Right lobe of liver (tissue), 6 donors: ENCODE measurements around the gene BRD4. TPM values are rescaled to one million over a fixed set of nuclear protein-coding genes. Genes with fewer than 3 reads are reported as not detected.
A peak's percentile ranks its signal among the peaks of the same experiment; 100 is the strongest.

Experiments
- ATAC-seq, 4 donors: fragments of 200-7000 bp; cut with Tn5 transposase; one replicate each; pipeline ENCODE4 v1.9.1; 2020; ENCODE audit warnings: mild to moderate bottlenecking in 4 of 4, moderate library complexity in 4 of 4
- DNase-seq, 3 donors: peaks; one replicate each; pipeline ENCODE4 v3.0.0-alpha.2; 2020
- H3K27ac ChIP-seq, 3 donors: fragments of 200-600 bp; one replicate each; pipeline ENCODE4 v1.8.0; 2022
- H3K27me3 ChIP-seq, 2 donors: fragments of 200-600 bp; one replicate each; pipeline ENCODE4 v1.8.0; 2022
- H3K36me3 ChIP-seq, 4 donors: fragments of 200-600 bp; sonication (generic) in 1 of 4; one replicate each; pipeline versions ENCODE4 v1.5.1 to v1.8.0; 2017 to 2022; ENCODE audit warnings: control low read depth in 1 of 4
- H3K4me1 ChIP-seq, 4 donors: fragments of 200-600 bp; sonication (generic) in 1 of 4; one replicate each; pipeline versions ENCODE4 v1.5.1 to v1.8.0; 2017 to 2022; ENCODE audit warnings: control low read depth in 1 of 4
- H3K4me3 ChIP-seq, 3 donors: fragments of 200-600 bp; one replicate each; pipeline ENCODE4 v1.8.0; 2022
- H3K9me3 ChIP-seq, 4 donors: fragments of 200-600 bp; sonication (generic) in 1 of 4; one replicate each; pipeline versions ENCODE4 v1.5.1 to v1.8.0; 2017 to 2022; ENCODE audit warnings: control low read depth in 1 of 4
- CTCF ChIP-seq, 4 donors: fragments of 200-600 bp in 3 of 4; fragments of 450-650 bp in 1 of 4; IDR thresholded peaks; one replicate each; pipeline versions ENCODE4 v1.5.1 to v1.8.0; 2016 to 2022; ENCODE audit warnings: antibody characterized with exemption in 4 of 4, mild to moderate bottlenecking in 2 of 4
- POLR2A ChIP-seq: fragments of 450-650 bp; IDR thresholded peaks from one replicate; pipeline ENCODE4 v1.6.1; 2017; ENCODE audit warnings: antibody characterized with exemption, mild to moderate bottlenecking
- WGBS: methylation state at CpG from one replicate; pipeline ENCODE4 v1.1.6; 2018; ENCODE audit warnings: low coverage, low lambda C conversion rate; ENCODE audit not compliant: insufficient coverage; ENCODE audit errors: missing lambda C conversion rate; 5-methylcytosine and 5-hydroxymethylcytosine counted together
- intact Hi-C, 2 donors: fragments of 100-400 bp; cut with DNase I; formaldehyde crosslinking; loops; one replicate each; pipeline versions ENCODE4 v1.11.2 to v1.14.1; 2022
- total RNA-seq, 6 experiments: library from RNA; depleted of rRNA in 2 of 6; stranded (reverse); fragments of >200 nt in 2 of 6; fragmentation: NEBNext Ultra II Directional in 3 of 6; extraction: Animal tissue kit (Norgen Biotek cat#: 25700) in 3 of 6; gene quantifications; one replicate each; pipeline versions ENCODE4 v1.1.0 to v1.2.4, GENCODE V29; 2016 to 2023
- donor health status: DM: no; HTN: yes; CAD: no.
- donor health status: DM: no; HTN: no; CAD: no.
- donor health status: DM: no; HTN: no; CAD: no.
- donor health status: DM: no; HTN: yes; CAD: no.
- donor health status: DM: no; HTN: yes; CAD: no.

The BRD4 gene
- total RNA-seq, 6 experiments from 2014 or later, result 20.0 to 52.6 (median 40.6) TPM

- H3K27ac ChIP-seq, result no peak overlapping the region
These were observed 32.5 kb downstream of the BRD4 start for GRCh38 chr19:15299568-15300409.

GRCh38 chr19:15298847-15299567 lies 33.3 kb downstream of the BRD4 start:
- H3K9me3 ChIP-seq, result no peaks in the 10 kb centered on the region
- no peak overlapping the region for H3K4me3 ChIP-seq
- H3K4me1 ChIP-seq, result peaks cover 0 to 79% (median 38%) of the 10 kb centered on the region in 4 donors
- TF ChIP-seq POLR2A (no peak), CTCF (IDR thresholded peaks at IDR 0.05) (no peak)
- intact Hi-C loops, result no loop called here
- DNase-seq, result no peak
- no peaks in the 10 kb centered on the region for H3K27me3 ChIP-seq
- H3K36me3 ChIP-seq, result no peaks in the 10 kb centered on the region
- 38% methylated on average over 3 of the region's 7 CpGs for WGBS
- no peak overlapping the region for H3K27ac ChIP-seq
- ATAC-seq, result no peak

More at GRCh38 chr19:15299568-15300409, 32.5 kb downstream of the BRD4 start:
- DNase-seq, result no peak
- Histone ChIP-seq H3K4me1 (peaks cover 0 to 77% (median 36%) of the 10 kb centered on the region in 4 donors), H3K4me3 (no peak overlapping the region), H3K9me3 (no peaks in the 10 kb centered on the region), H3K36me3 (no peaks in the 10 kb centered on the region), H3K27me3 (no peaks in the 10 kb centered on the region)
- 60% methylated on average over 7 of the region's 12 CpGs for WGBS
- no peak for ATAC-seq
- intact Hi-C loops, result no loop called here
- TF ChIP-seq POLR2A (no peak), CTCF (IDR thresholded peaks at IDR 0.05) (no peak)

GRCh38 chr19:15297416-15298224 lies 34.7 kb downstream of the BRD4 start:
- peak overlapping the region in 1 of 3 donors; percentile 50 for H3K27ac ChIP-seq
- no peaks in the 10 kb centered on the region for H3K36me3 ChIP-seq
- H3K9me3 ChIP-seq, result no peaks in the 10 kb centered on the region
- ATAC-seq (peak; percentile 32 to 48 (median 37)), DNase-seq (no peak)
- TF ChIP-seq POLR2A (no peak), CTCF (IDR thresholded peaks at IDR 0.05) (peak in 1 of 4 donors; percentile 8)
- 33% methylated on average over 10 of the region's 10 CpGs for WGBS
- no peak overlapping the region for H3K4me3 ChIP-seq
- H3K4me1 ChIP-seq, result peaks cover 0 to 79% (median 40%) of the 10 kb centered on the region in 4 donors
- H3K27me3 ChIP-seq, result no peaks in the 10 kb centered on the region
- intact Hi-C loops, result no loop called here

GRCh38 chr19:15296841-15297415 lies 35.4 kb downstream of the BRD4 start:
- no peak for DNase-seq
- intact Hi-C loops, result no loop called here
- Histone ChIP-seq H3K27me3 (no peaks in the 10 kb centered on the region), H3K4me3 (no peak overlapping the region), H3K4me1 (peaks cover 0 to 77% (median 38%) of the 10 kb centered on the region in 4 donors), H3K27ac (peak overlapping the region in 1 of 3 donors; percentile 50), H3K9me3 (no peaks in the 10 kb centered on the region), H3K36me3 (no peaks in the 10 kb centered on the region)
- 13% methylated on average over 7 of the region's 7 CpGs for WGBS
- TF ChIP-seq POLR2A (no peak), CTCF (IDR thresholded peaks at IDR 0.05) (no peak)
- peak; percentile 32 to 62 (median 50) for ATAC-seq
